Activated CD4-positive, alpha-beta T cell treated with anti-CD3 and anti-CD28 coated beads, Interleukin-2, amount 50 U/mL, for 48 hours (primary cell): ENCODE results near the gene NTN4.
A peak's percentile ranks its signal among the peaks of the same experiment; 100 is the strongest.
"Not testable (repeated sequence)": the region's sequence is repeated elsewhere in the genome, so short reads cannot be mapped to it uniquely, and the experiment has no call there.

ENCODE experiments used
- DNase-seq, 2 experiments: peaks; one replicate each; pipeline ENCODE4 v3.0.0-alpha.2; 2020

NTN4 gene

GRCh38 chr12:95796225-95796981 is 5.8 kb upstream of the NTN4 start:
- no peak for DNase-seq

DNA sequence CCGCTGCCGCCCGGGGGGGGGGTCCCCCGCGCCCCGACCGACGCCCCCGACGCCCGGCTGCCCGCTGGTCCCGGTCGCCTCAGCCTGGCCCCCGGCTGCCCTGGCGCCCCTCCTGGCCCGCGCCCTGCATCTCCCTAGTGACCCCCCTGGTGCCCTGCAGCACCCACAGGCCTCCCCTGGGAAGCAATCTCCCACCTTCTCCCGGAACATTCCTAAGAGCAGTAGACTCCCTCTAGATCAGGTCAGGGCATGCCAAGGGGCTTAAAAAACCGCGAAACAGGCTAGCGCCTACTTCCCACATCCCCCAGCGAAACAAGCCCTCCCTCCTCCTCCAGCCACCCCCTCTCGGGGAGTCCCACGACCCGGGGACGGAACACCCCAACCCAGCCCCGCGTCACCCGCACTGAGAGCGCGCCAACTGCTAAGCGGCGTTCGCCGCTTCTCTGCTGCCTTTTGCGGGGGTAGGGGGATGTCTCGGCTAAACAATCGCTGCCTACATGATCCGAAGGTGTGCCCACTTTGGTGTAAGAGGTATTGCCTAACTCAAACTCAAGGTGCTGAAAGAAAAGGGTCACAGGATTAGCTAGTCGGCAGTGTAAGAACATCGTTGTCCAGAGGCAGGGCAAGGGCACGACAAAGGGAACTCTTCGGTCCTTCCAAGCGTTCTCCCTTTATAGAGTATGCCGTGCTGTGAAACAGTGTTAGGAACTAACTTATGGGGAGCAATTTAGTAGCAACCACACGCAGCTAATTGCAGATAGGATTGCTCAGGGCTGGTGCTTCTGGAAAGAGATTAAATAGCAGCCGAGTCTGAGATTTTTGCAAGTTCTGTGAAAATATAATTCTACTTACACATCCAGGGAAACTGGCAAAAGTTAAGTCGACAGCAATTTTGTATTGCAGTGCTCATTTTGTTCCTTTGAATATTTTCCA is 619 bp upstream of the NTN4 start:
- DNase-seq, result peak; percentile 8 to 20

DNA sequence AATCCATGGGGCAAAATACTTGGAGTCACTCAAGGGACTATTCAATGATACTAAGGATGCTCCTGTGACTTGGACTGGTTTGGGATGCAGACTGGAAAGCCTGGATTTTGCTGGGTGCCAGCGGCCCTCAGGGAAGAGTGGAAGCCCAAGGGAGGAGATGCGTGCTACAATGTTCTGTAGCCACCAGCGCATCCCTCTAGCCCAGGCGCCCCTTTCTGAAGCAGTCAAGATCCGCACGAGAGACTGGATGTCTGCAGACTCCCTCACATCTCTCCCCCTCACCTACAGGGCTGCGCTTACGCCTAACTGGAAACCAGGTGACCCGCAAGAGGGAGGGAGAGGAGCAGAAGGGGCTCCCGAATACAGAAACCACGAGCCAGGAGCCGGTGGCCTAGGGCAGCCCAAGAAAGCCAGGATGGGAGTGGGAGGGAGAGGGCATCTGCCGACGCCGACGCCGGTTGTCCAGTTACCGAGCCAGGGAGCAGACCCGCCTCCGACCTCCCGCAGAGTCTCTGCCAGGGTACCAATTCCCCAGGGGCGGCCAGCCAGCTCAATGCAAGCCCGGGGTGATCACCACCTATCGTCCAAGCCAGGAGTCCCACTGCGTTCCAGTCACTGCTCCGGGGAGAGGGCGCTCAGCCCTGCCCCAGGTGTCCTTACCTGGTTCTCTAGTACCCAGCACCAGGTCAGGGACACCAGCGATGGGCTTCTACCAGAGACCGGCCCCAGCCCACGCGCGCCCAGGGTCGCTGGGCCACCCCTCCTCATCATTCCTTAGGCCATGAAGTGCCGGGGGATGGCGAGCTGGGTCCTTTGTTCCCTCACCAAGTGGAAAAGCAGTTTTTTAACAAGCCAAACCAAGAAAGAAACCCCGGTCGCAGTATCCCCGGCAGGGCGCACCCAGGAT is 1.2 kb downstream of the NTN4 start:
- peak in 1 of 2 experiments; percentile 1 for DNase-seq

DNA sequence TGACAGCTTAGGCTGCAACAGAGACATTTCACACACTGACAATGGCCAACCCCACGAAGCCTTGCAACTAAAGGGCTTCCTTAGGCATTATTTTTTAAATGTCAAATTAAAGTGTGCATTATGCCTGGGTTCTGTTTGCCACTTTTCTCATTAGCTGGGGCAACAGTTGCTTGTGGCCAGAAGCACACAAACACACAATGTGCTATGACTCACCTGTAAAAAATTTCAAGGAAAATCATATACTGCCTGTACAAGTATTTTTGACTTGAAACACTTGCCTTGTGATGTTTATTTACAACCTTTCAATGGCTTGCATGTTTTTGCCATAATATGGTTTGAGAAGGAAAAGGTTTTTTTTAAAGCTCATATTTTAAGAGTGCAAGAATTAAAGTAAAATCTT is 1.9 kb downstream of the NTN4 start:
- no peak for DNase-seq

GRCh38 chr12:95787274-95787818 is 3.2 kb downstream of the NTN4 start:
- DNase-seq, result no peak

DNA sequence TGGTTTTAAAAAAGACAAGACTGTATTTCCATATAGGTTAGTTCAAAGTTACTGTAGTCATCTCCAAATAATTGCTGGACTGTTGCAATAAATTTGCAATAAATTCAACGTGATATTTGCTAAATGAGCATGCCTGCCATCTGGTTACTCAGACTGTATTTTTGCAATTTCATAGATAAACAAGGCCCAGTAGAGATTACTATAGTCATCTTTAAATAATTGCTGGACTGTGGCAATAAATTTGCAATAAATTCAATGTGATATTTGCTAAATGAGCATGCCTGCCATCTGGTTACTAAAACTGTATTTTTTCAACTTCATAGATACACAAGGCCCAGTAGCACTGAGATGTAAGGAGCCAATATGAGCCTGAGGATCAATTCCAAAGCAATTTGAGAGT is 5.6 kb downstream of the NTN4 start:
- DNase-seq, result no peak

GRCh38 chr12:95784286-95784685 is 6.3 kb downstream of the NTN4 start:
- no peak for DNase-seq

DNA sequence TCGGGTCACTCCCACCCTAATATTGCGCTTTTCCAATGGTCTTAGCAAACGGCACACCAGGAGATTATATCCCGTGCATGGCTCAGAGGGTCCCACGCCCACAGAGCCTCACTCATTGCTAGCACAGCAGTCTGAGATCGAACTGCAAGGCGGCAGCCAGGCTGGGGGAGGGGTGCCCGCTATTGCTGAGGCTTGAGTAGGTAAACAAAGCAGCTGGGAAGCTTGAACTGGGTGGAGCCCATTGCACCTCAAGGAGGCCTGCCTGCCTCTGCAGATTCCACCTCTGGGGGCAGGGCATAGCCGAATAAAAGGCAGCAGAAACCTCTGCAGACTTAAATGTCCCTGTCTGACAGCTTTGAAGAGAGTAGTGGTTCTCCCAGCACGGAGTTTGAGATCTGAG is 15.1 kb downstream of the NTN4 start:
- DNase-seq, result not testable (repeated sequence)

DNA sequence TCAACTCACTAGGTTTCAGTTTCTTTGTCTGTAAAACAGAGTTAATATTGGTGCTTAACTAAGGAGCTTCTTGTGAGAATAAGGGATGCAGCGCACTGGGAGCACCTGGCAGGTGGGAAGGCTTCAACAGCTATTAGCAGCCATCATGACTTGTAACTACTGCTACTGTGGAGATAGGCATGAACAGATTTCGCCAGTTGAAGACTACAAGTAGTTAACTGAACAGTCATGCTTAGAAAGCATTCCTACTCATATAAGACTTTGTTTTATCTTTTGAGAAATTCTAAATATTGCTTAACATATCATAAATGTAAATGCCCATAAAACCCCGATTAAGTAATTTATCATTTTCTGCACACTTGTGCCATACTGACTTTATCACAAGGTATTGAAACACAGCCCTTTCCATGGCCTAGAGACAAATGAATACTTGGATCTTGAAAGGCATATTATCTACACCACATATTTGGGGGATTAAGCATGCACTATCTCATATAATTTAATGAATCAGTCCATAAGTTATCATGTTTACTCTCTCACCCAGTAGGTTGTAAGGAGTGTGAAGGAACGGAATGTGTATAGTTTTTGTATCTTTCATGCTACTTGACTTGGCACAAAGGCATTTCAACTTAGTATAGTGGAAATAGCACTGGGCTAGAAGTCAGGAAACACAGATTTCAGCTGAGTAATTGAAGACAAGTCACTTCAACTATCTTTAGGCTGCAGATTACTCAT is 16.1 kb downstream of the NTN4 start:
- no peak for DNase-seq

GRCh38 chr12:95773320-95773719 is 17.2 kb downstream of the NTN4 start:
- DNase-seq, result no peak

DNA sequence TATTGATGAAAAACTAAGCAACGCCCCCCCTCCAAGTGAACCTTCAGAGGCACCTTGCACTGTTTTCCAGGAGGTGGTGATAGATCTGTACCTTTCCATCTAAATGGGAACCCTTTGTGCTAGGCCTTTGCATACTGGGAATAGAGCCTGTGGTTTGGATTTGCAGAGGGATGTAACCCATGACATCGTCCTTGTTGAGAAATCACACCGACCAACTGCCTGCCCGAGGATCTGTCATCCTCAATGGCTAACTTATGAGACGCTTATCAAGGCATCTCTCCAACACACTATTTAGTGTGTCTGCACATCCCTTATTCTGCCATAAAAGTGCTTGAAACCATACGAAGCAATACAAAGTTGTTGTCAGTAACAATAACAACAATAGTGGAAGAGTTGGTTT is 22.9 kb downstream of the NTN4 start:
- no peak for DNase-seq

- DNase-seq, result no peak
Measured at GRCh38 chr12:95766356-95767019, 24.1 kb downstream of the NTN4 start.

- DNase-seq, result no peak
Measured at GRCh38 chr12:95764848-95765247, 25.7 kb downstream of the NTN4 start.

DNA sequence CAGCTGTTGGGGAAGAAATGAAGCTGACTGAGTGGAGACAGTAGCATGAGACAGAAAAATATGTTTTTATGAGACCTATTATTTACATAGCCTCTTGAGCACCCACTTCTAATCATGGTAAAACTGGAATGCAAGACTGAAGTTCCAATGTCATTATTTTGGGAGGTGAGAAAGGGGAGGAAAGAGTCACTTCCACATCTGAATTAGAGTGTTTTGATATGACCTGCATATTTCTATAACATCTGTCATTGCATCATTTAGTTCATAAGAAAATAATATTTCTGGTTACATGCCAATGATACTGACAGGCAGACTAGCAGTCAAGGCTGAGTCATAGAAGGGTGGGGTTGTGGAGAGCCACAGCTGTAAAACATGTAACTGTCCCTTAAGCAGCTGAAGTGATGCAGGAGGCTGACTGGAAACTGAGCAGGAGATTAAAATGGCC is 26.7 kb downstream of the NTN4 start:
- DNase-seq, result no peak

- no peak for DNase-seq
Measured at GRCh38 chr12:95762123-95762785, 28.3 kb downstream of the NTN4 start.

DNA sequence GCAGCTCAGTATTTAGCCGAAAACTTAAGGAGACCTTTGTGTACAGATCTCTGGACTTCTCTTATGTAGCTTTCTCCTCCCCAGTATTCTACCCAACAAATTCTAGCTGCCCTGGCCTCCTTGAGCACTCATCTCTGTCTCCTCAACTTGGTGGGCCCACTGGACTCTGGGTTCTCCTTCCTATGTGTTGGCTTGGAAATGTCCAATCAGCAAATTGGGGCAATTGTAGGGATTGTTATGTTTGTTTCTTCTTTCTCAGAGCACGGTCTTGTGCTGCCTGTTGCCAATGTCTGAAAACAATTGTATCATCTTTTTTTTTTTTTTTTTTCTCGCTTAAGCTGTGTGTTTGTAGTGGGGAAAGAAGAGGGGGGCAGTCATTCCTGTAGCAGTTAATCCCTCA is 30.2 kb downstream of the NTN4 start:
- DNase-seq, result no peak

DNA sequence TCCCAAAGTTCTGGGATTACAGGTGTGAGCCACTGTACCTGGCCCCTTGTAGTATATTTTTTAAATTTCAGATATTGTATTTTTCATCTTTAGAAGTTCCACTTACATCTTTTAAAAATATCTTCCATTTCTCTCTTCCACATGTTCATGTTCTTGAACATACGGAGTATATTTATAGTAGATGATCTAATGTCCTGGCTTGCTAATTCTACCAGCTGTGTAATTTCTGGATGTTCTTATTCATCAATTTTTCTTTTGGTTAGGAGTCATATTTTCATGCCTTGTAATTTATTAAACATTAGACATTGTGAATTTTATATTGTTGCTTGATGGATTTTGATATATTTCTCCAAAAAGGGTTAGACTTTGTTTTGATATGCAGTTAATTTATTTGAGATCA is 30.8 kb downstream of the NTN4 start:
- no peak for DNase-seq

DNA sequence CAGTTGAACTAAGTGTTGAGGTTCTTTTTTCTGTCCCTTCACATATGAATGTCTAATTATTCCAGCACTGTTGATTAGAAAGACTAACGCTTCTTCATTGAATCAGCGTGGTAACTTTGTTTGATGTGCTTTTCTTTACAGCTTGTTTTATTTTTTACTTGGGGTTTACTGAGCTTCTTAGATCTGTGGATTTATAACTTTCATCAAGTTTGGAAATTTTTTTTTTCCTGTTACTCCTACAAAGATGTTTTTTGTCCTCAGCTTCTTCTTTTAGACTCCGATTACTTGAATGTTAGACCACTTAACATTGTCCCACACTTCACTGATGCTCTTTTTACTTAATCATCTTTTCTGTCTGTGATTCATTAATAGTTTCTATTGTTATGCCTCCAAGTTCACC is 31.5 kb downstream of the NTN4 start:
- no peak for DNase-seq

DNA sequence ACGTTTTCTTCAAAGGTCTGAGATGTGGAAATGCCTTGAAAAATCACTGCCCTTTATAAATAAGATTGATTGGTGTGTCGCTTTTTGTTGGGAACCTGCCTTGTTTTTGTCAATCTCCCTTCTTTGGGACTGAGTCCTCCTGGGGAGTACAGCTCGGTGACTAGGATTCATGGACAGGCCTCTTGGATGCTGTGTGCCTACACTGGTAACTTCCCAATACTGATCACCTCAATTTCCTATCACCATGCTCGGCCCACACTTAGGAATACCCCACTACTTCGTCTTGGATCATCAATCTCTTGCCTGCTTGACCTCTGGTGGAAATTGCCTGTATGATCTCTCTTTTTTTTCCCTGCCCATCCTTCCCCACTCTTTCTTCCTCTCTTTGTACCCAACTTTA is 34.2 kb downstream of the NTN4 start:
- DNase-seq, result no peak

GRCh38 chr12:95755261-95755865 is 35.2 kb downstream of the NTN4 start:
- no peak for DNase-seq
